HEK293 (cell line): ENCODE results near the gene KLHL40.

Source experiments
- YY1 ChIP-seq: fragments of 450-650 bp; formaldehyde crosslinking; IDR thresholded peaks from 2 replicates; pipeline ENCODE4 v1.5.1; 2018; ENCODE audit warnings: missing biosample characterization, missing genetic modification characterization
- ZNF670 ChIP-seq: fragments of 450-650 bp; formaldehyde crosslinking; IDR thresholded peaks from 2 replicates; pipeline ENCODE4 v1.5.1; 2016; ENCODE audit warnings: missing biosample characterization, missing genetic modification characterization, low read depth
- TF ChIP-seq, protein P1 (sequence below): fragments of 450-650 bp; formaldehyde crosslinking; conservative IDR thresholded peaks from 2 replicates; pipeline ENCODE4 v1.5.1; 2016; ENCODE audit warnings: low read depth, missing biosample characterization, missing genetic modification characterization
- TF ChIP-seq, protein P2 (sequence below): fragments of 450-650 bp; formaldehyde crosslinking; IDR thresholded peaks from 2 replicates; pipeline ENCODE4 v1.5.1; 2016; ENCODE audit warnings: missing biosample characterization, missing genetic modification characterization
- TF ChIP-seq, protein P3 (sequence below): fragments of 450-650 bp; formaldehyde crosslinking; IDR thresholded peaks from 2 replicates; pipeline ENCODE4 v1.5.1; 2016; ENCODE audit warnings: missing biosample characterization, missing genetic modification characterization

DNA sequence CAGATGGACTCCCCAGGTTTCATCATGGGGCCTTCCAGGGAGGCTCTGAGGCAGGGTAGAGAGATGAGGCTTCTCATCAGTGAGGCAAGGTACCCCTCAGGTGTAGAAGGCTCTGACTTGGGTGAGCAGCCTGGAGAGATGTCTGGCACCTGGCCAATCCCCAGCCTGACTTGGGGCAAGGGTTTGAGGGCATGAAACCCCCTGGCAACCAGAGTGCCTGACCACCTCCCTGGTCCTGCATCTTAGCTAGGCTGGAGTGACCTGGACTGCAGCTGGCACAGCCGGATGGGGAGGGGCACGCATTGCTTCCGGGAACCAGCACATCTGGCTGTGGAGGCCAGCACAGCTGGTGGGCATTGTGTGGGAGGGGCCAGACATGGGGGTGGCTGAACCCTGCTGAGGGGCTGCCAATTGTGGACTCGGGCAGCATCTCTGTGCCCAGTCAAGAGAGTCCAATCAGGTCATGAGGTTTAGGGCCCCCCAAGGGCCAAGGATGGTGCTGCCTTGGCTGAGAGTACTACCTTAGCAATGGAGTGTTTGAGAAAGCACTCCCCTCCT, 29.9 kb upstream of the KLHL40 start:
- TF ChIP-seq, protein P1, sequence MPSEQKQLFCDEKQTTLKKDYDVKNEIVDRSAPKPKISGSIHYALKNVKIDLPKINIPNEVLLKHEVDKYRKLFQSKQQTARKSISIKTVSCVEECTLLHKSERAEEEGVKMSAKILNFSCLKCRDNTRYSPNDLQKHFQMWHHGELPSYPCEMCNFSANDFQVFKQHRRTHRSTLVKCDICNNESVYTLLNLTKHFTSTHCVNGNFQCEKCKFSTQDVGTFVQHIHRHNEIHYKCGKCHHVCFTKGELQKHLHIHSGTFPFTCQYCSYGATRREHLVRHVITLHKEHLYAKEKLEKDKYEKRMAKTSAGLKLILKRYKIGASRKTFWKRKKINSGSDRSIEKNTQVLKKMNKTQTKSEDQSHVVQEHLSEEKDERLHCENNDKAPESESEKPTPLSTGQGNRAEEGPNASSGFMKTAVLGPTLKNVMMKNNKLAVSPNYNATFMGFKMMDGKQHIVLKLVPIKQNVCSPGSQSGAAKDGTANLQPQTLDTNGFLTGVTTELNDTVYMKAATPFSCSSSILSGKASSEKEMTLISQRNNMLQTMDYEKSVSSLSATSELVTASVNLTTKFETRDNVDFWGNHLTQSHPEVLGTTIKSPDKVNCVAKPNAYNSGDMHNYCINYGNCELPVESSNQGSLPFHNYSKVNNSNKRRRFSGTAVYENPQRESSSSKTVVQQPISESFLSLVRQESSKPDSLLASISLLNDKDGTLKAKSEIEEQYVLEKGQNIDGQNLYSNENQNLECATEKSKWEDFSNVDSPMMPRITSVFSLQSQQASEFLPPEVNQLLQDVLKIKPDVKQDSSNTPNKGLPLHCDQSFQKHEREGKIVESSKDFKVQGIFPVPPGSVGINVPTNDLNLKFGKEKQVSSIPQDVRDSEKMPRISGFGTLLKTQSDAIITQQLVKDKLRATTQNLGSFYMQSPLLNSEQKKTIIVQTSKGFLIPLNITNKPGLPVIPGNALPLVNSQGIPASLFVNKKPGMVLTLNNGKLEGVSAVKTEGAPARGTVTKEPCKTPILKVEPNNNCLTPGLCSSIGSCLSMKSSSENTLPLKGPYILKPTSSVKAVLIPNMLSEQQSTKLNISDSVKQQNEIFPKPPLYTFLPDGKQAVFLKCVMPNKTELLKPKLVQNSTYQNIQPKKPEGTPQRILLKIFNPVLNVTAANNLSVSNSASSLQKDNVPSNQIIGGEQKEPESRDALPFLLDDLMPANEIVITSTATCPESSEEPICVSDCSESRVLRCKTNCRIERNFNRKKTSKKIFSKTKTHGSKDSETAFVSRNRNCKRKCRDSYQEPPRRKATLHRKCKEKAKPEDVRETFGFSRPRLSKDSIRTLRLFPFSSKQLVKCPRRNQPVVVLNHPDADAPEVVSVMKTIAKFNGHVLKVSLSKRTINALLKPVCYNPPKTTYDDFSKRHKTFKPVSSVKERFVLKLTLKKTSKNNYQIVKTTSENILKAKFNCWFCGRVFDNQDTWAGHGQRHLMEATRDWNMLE = no peak
- TF ChIP-seq, protein P2, sequence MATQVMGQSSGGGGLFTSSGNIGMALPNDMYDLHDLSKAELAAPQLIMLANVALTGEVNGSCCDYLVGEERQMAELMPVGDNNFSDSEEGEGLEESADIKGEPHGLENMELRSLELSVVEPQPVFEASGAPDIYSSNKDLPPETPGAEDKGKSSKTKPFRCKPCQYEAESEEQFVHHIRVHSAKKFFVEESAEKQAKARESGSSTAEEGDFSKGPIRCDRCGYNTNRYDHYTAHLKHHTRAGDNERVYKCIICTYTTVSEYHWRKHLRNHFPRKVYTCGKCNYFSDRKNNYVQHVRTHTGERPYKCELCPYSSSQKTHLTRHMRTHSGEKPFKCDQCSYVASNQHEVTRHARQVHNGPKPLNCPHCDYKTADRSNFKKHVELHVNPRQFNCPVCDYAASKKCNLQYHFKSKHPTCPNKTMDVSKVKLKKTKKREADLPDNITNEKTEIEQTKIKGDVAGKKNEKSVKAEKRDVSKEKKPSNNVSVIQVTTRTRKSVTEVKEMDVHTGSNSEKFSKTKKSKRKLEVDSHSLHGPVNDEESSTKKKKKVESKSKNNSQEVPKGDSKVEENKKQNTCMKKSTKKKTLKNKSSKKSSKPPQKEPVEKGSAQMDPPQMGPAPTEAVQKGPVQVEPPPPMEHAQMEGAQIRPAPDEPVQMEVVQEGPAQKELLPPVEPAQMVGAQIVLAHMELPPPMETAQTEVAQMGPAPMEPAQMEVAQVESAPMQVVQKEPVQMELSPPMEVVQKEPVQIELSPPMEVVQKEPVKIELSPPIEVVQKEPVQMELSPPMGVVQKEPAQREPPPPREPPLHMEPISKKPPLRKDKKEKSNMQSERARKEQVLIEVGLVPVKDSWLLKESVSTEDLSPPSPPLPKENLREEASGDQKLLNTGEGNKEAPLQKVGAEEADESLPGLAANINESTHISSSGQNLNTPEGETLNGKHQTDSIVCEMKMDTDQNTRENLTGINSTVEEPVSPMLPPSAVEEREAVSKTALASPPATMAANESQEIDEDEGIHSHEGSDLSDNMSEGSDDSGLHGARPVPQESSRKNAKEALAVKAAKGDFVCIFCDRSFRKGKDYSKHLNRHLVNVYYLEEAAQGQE = no peak
- TF ChIP-seq ZNF670 (tag by site-specific recombination) (no peak), YY1 (tag by site-specific recombination) (no peak)
- TF ChIP-seq, protein P3, sequence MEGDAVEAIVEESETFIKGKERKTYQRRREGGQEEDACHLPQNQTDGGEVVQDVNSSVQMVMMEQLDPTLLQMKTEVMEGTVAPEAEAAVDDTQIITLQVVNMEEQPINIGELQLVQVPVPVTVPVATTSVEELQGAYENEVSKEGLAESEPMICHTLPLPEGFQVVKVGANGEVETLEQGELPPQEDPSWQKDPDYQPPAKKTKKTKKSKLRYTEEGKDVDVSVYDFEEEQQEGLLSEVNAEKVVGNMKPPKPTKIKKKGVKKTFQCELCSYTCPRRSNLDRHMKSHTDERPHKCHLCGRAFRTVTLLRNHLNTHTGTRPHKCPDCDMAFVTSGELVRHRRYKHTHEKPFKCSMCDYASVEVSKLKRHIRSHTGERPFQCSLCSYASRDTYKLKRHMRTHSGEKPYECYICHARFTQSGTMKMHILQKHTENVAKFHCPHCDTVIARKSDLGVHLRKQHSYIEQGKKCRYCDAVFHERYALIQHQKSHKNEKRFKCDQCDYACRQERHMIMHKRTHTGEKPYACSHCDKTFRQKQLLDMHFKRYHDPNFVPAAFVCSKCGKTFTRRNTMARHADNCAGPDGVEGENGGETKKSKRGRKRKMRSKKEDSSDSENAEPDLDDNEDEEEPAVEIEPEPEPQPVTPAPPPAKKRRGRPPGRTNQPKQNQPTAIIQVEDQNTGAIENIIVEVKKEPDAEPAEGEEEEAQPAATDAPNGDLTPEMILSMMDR (tag by site-specific recombination) = no peak
